HCT116 (cell line): ENCODE results near the gene MAP4K4.

Experiments
- EZH2 ChIP-seq: fragments of 200-600 bp; sonication (generic); IDR thresholded peaks from 2 replicates; pipeline ENCODE4 v1.6.1; 2017; ENCODE audit warnings: antibody characterized with exemption, mixed run types
- JUND ChIP-seq: IDR thresholded peaks from 2 replicates; pipeline ENCODE4 v1.6.1; 2012
- POLR2A ChIP-seq: IDR thresholded peaks from 2 replicates; pipeline ENCODE4 v1.7.0; 2011; ENCODE audit warnings: borderline replicate concordance; ENCODE audit not compliant: insufficient read depth, insufficient read length; ENCODE audit errors: extremely low read depth
- SIN3A ChIP-seq: IDR thresholded peaks from 2 replicates; pipeline ENCODE4 v1.6.1; 2012; ENCODE audit warnings: low read depth
- SP1 ChIP-seq: IDR thresholded peaks from 2 replicates; pipeline ENCODE4 v1.6.1; 2012; ENCODE audit warnings: low read depth
- TF ChIP-seq, protein P1 (sequence below), 3 experiments: fragments of 200-600 bp in 1 of 3; sonication (generic) in 1 of 3; IDR thresholded peaks in 2 of 3; conservative IDR thresholded peaks in 1 of 3; 2 replicates each; pipeline ENCODE4 v1.5.1; 2012 to 2017; ENCODE audit warnings: low read depth in 2 of 3, low read length in 2 of 3, antibody characterized with exemption in 1 of 3, borderline replicate concordance in 1 of 3, control low read depth in 1 of 3, mild to moderate bottlenecking in 1 of 3, mixed read lengths in 1 of 3, mixed run types in 1 of 3, moderate library complexity in 1 of 3; ENCODE audit not compliant: insufficient read depth in 1 of 3
- TF ChIP-seq, protein P2 (sequence below): IDR thresholded peaks from 2 replicates; pipeline ENCODE4 v1.6.1; 2012; ENCODE audit warnings: low read depth

DNA sequence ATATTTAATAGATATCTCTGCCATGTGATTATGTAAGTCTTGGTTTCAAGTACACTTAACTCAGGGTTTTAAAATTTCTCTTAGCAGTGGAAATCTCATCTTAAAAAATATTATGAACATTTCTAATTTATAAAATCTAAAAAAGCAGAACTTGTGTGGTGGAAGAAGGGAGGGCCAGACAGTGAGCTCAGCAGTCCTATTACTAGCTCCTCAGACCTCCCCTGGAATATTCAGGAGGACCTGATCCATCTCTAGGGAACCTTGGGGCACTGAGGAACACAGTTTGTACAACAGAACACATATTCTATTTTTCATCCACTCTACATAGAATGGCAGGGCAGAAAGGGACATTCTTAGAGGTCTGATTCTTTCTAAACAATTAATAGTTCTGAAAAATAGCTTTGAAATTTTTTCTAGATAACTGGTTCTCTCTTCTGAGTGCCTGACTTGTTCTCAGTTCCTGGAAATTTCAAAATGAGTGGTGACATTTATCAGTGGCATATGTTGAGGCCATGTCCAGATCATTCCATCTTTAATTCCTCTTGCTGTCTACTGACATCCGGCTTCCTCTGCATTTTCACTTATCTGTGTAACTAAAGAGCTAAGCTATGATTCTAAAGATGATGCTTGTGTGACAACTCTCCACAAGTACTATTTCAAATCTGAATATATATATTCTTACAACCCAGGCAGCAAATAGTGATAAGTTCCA is 8.2 kb upstream of the MAP4K4 start:
- TF ChIP-seq, protein P1, sequence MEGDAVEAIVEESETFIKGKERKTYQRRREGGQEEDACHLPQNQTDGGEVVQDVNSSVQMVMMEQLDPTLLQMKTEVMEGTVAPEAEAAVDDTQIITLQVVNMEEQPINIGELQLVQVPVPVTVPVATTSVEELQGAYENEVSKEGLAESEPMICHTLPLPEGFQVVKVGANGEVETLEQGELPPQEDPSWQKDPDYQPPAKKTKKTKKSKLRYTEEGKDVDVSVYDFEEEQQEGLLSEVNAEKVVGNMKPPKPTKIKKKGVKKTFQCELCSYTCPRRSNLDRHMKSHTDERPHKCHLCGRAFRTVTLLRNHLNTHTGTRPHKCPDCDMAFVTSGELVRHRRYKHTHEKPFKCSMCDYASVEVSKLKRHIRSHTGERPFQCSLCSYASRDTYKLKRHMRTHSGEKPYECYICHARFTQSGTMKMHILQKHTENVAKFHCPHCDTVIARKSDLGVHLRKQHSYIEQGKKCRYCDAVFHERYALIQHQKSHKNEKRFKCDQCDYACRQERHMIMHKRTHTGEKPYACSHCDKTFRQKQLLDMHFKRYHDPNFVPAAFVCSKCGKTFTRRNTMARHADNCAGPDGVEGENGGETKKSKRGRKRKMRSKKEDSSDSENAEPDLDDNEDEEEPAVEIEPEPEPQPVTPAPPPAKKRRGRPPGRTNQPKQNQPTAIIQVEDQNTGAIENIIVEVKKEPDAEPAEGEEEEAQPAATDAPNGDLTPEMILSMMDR (IDR thresholded peaks at IDR 0.05 in 2 of 3, conservative IDR thresholded peaks at IDR 0.05 in 1 of 3; ENCODE audit: borderline replicate concordance in 1 of 3, insufficient read depth in 1 of 3, low read depth in 2 of 3, low read length in 2 of 3) = no peak
- no peak for TF ChIP-seq EZH2
- no peak for TF ChIP-seq POLR2A
- TF ChIP-seq JUND = no peak
- TF ChIP-seq, protein P2, sequence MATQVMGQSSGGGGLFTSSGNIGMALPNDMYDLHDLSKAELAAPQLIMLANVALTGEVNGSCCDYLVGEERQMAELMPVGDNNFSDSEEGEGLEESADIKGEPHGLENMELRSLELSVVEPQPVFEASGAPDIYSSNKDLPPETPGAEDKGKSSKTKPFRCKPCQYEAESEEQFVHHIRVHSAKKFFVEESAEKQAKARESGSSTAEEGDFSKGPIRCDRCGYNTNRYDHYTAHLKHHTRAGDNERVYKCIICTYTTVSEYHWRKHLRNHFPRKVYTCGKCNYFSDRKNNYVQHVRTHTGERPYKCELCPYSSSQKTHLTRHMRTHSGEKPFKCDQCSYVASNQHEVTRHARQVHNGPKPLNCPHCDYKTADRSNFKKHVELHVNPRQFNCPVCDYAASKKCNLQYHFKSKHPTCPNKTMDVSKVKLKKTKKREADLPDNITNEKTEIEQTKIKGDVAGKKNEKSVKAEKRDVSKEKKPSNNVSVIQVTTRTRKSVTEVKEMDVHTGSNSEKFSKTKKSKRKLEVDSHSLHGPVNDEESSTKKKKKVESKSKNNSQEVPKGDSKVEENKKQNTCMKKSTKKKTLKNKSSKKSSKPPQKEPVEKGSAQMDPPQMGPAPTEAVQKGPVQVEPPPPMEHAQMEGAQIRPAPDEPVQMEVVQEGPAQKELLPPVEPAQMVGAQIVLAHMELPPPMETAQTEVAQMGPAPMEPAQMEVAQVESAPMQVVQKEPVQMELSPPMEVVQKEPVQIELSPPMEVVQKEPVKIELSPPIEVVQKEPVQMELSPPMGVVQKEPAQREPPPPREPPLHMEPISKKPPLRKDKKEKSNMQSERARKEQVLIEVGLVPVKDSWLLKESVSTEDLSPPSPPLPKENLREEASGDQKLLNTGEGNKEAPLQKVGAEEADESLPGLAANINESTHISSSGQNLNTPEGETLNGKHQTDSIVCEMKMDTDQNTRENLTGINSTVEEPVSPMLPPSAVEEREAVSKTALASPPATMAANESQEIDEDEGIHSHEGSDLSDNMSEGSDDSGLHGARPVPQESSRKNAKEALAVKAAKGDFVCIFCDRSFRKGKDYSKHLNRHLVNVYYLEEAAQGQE = no peak
- no peak for TF ChIP-seq SP1
- no peak for TF ChIP-seq SIN3A
